Neuron (in vitro differentiated cells): Measurements from ENCODE around the gene FCHO1.
"Not testable (repeated sequence)": the region's sequence is repeated elsewhere in the genome, so short reads cannot be mapped to it uniquely, and the experiment has no call there.

Experiments used
- H2AFZ ChIP-seq: one replicate; pipeline ENCODE4 v1.6.1; 2013; ENCODE audit warnings: low read depth, mild to moderate bottlenecking, inconsistent platforms, low read length, moderate library complexity
- H3K27me3 ChIP-seq: one replicate; pipeline ENCODE4 v1.6.1; 2013; ENCODE audit warnings: low read length; ENCODE audit not compliant: insufficient read depth
- H3K36me3 ChIP-seq: one replicate; pipeline ENCODE4 v1.6.1; 2013; ENCODE audit warnings: low read length; ENCODE audit not compliant: insufficient read depth
- H3K4me1 ChIP-seq: one replicate; pipeline ENCODE4 v1.6.1; 2013; ENCODE audit warnings: low read length; ENCODE audit not compliant: insufficient read depth
- H3K4me3 ChIP-seq: 2 replicates; pipeline ENCODE4 v1.5.1; 2013; ENCODE audit warnings: mild to moderate bottlenecking, low read length, moderate library complexity
- H3K9me3 ChIP-seq: one replicate; pipeline ENCODE4 v1.6.1; 2013; ENCODE audit warnings: low read length

The FCHO1 gene

GRCh38 chr19:17762505-17763229 lies 11.4 kb downstream of the FCHO1 start:
- Histone ChIP-seq H2AFZ (no peak overlapping the region), H3K9me3 (no peaks in the 10 kb centered on the region), H3K4me3 (no peak overlapping the region), H3K36me3 (peaks cover 8% of the 10 kb centered on the region), H3K27me3 (no peaks in the 10 kb centered on the region), H3K4me1 (peaks cover 9% of the 10 kb centered on the region)

- Histone ChIP-seq H3K27me3 (no peaks in the 10 kb centered on the region), H3K36me3 (peaks cover 8% of the 10 kb centered on the region), H3K4me3 (no peak overlapping the region), H3K4me1 (peaks cover 9% of the 10 kb centered on the region), H3K9me3 (no peaks in the 10 kb centered on the region), H2AFZ (no peak overlapping the region)
Measured at GRCh38 chr19:17764348-17764747, 13.1 kb downstream of the FCHO1 start.

GRCh38 chr19:17765069-17765618 lies 13.9 kb downstream of the FCHO1 start:
- H3K36me3 ChIP-seq = peaks cover 8% of the 10 kb centered on the region
- H2AFZ ChIP-seq = no peak overlapping the region
- no peaks in the 10 kb centered on the region for H3K9me3 ChIP-seq
- peaks cover 9% of the 10 kb centered on the region for H3K4me1 ChIP-seq
- no peak overlapping the region for H3K4me3 ChIP-seq
- H3K27me3 ChIP-seq = no peaks in the 10 kb centered on the region

GRCh38 chr19:17766543-17767131 lies 15.4 kb downstream of the FCHO1 start:
- H3K36me3 ChIP-seq = peaks cover 8% of the 10 kb centered on the region
- H3K4me1 ChIP-seq = peaks cover 9% of the 10 kb centered on the region
- no peaks in the 10 kb centered on the region for H3K27me3 ChIP-seq
- H3K9me3 ChIP-seq = no peaks in the 10 kb centered on the region
- no peak overlapping the region for H3K4me3 ChIP-seq
- no peak overlapping the region for H2AFZ ChIP-seq

- no peak overlapping the region for H2AFZ ChIP-seq
- no peaks in the 10 kb centered on the region for H3K27me3 ChIP-seq
- H3K4me3 ChIP-seq = no peak overlapping the region
- peaks cover 5% of the 10 kb centered on the region for H3K4me1 ChIP-seq
- no peaks in the 10 kb centered on the region for H3K9me3 ChIP-seq
- H3K36me3 ChIP-seq = peaks cover 14% of the 10 kb centered on the region
Measured at GRCh38 chr19:17767559-17767958, 16.3 kb downstream of the FCHO1 start.

GRCh38 chr19:17770613-17771012 lies 19.3 kb downstream of the FCHO1 start:
- H3K27me3 ChIP-seq = no peaks in the 10 kb centered on the region
- H3K4me1 ChIP-seq = no peaks in the 10 kb centered on the region
- H2AFZ ChIP-seq = no peak overlapping the region
- peaks cover 17% of the 10 kb centered on the region for H3K36me3 ChIP-seq
- H3K9me3 ChIP-seq = no peaks in the 10 kb centered on the region
- H3K4me3 ChIP-seq = no peak overlapping the region

GRCh38 chr19:17772172-17772571 lies 20.9 kb downstream of the FCHO1 start:
- Histone ChIP-seq H2AFZ (no peak overlapping the region), H3K4me3 (no peak overlapping the region), H3K36me3 (peaks cover 12% of the 10 kb centered on the region), H3K9me3 (no peaks in the 10 kb centered on the region), H3K4me1 (no peaks in the 10 kb centered on the region), H3K27me3 (no peaks in the 10 kb centered on the region)

GRCh38 chr19:17775245-17775927 lies 24.1 kb downstream of the FCHO1 start:
- Histone ChIP-seq H3K4me1 (no peaks in the 10 kb centered on the region), H2AFZ (no peak overlapping the region), H3K27me3 (no peaks in the 10 kb centered on the region), H3K4me3 (no peak overlapping the region), H3K36me3 (peaks cover 12% of the 10 kb centered on the region), H3K9me3 (no peaks in the 10 kb centered on the region)

- no peak overlapping the region for H3K4me3 ChIP-seq
- no peak overlapping the region for H2AFZ ChIP-seq
- H3K27me3 ChIP-seq = no peaks in the 10 kb centered on the region
- H3K36me3 ChIP-seq = peaks cover 12% of the 10 kb centered on the region
- no peaks in the 10 kb centered on the region for H3K9me3 ChIP-seq
- H3K4me1 ChIP-seq = no peaks in the 10 kb centered on the region
Measured at GRCh38 chr19:17775991-17776803, 24.9 kb downstream of the FCHO1 start.

GRCh38 chr19:17777840-17778239 lies 26.6 kb downstream of the FCHO1 start:
- H3K9me3 ChIP-seq, H2AFZ ChIP-seq, H3K4me3 ChIP-seq, H3K27me3 ChIP-seq, H3K4me1 ChIP-seq, H3K36me3 ChIP-seq: not testable (repeated sequence)

- no peak overlapping the region for H2AFZ ChIP-seq
- H3K36me3 ChIP-seq = peaks cover under 1% of the 10 kb centered on the region
- H3K4me1 ChIP-seq = no peaks in the 10 kb centered on the region
- no peak overlapping the region for H3K4me3 ChIP-seq
- no peaks in the 10 kb centered on the region for H3K9me3 ChIP-seq
- H3K27me3 ChIP-seq = no peaks in the 10 kb centered on the region
Measured at GRCh38 chr19:17778251-17778967, 27.1 kb downstream of the FCHO1 start.
